Uterus (tissue), 2 donors: Measurements from ENCODE around the gene QSOX2.

ENCODE experiments used
- POLR2A ChIP-seq, 2 donors: fragments of 450-650 bp; IDR thresholded peaks; one replicate each; pipeline ENCODE4 v1.6.1; 2016; ENCODE audit warnings: antibody characterized with exemption in 2 of 2, mild to moderate bottlenecking in 1 of 2, moderate library complexity in 1 of 2
- TF ChIP-seq, protein P1 (sequence below), 4 experiments: fragments of 200-600 bp in 2 of 4; fragments of 450-650 bp in 2 of 4; sonication (generic) in 2 of 4; IDR thresholded peaks; one replicate each; pipeline ENCODE4 v1.5.1; 2016 to 2019; ENCODE audit warnings: antibody characterized with exemption in 4 of 4, mild to moderate bottlenecking in 2 of 4, moderate library complexity in 1 of 4

DNA sequence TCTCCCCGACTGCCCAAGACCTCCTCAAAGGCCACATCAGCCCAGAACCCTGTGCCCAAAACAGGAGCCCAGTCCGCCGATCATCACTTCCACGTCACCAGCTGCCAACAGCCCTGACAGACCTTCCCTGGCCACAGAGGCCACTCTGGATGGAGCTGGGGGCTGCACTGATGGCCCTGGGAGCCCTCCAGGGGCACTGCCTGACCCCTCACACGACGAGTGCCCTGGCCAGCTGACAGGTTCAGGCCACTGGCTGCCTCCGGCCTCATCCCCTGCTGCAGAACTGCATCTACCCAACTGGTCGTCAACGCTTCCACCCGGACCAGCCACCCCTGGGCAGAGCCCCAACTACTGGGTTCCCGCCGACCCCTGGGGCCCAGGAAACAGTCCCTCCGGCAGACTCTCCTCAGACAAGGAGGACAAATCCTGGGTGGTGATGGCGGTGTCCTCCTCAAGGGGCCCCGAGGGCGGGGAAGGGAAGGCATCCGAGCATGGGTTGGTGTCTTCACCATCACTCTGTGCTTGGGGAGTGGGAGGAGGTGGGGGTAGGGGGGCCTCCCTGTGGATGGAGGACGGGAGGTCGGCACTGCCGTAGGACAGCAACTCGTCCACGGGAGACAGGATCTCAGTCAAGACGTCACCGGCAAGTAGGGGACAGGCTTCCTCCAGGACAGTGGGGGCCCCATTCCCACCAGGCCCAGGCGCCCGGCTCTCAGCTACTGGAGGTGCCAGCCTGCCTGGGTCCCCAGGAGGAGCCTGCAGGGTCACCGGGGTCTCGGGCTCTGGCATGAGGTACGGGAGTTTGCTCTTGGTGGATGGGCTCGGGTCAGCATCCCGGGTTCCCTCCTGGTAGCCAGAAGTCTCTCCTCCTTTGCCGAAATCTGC, 7.9 kb upstream of the QSOX2 start:
- TF ChIP-seq, protein P1, sequence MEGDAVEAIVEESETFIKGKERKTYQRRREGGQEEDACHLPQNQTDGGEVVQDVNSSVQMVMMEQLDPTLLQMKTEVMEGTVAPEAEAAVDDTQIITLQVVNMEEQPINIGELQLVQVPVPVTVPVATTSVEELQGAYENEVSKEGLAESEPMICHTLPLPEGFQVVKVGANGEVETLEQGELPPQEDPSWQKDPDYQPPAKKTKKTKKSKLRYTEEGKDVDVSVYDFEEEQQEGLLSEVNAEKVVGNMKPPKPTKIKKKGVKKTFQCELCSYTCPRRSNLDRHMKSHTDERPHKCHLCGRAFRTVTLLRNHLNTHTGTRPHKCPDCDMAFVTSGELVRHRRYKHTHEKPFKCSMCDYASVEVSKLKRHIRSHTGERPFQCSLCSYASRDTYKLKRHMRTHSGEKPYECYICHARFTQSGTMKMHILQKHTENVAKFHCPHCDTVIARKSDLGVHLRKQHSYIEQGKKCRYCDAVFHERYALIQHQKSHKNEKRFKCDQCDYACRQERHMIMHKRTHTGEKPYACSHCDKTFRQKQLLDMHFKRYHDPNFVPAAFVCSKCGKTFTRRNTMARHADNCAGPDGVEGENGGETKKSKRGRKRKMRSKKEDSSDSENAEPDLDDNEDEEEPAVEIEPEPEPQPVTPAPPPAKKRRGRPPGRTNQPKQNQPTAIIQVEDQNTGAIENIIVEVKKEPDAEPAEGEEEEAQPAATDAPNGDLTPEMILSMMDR (IDR thresholded peaks at IDR 0.05), result no peak
- TF ChIP-seq POLR2A (IDR thresholded peaks at IDR 0.05), result no peak
